Measurements from ENCODE around the gene ARHGAP9. TPM values are rescaled to one million over a fixed set of nuclear protein-coding genes. Genes with fewer than 3 reads are reported as not detected.
A peak's percentile ranks its signal among the peaks of the same experiment; 100 is the strongest.

Gene ARHGAP9
- total RNA-seq, 1 experiment from 2014 or later = 0.52 TPM

- CTCF ChIA-PET = interaction anchor here (0.5 kb wide), 1 partner anchor 251 kb away, joined by 7 read pairs; no protein-coding TSS in a partner anchor
- no peaks in the 10 kb centered on the region for H3K27me3 ChIP-seq (replicated peaks; ENCODE audit: insufficient read depth, low read depth, low read length, poor library complexity)
- H3K9me3 ChIP-seq (ENCODE audit: low read depth, low read length, poor library complexity, severe bottlenecking) = no peaks in the 10 kb centered on the region
- H3K4me3 ChIP-seq (ENCODE audit: low read depth, low read length, poor library complexity, severe bottlenecking) = no peak overlapping the region
- H3K36me3 ChIP-seq (ENCODE audit: insufficient read depth, low read length, poor library complexity, severe bottlenecking) = no peaks in the 10 kb centered on the region
- no peak overlapping the region for H3K27ac ChIP-seq (ENCODE audit: low read depth, low read length, poor library complexity, severe bottlenecking)
- BruUV-seq (replicated peaks) = no TSS peak
- H3K4me1 ChIP-seq (ENCODE audit: insufficient read depth, low read length, poor library complexity, severe bottlenecking) = peaks cover 13% of the 10 kb centered on the region
- intact Hi-C loops (cut with micrococcal nuclease; ENCODE audit: unreplicated experiment) = loop anchor here (5.0 kb wide), 1 partner anchor 278 kb away; no protein-coding TSS in a partner anchor
- POLR2A ChIA-PET (ENCODE audit: low non-redundant PET) = no interaction called here
- no peak for DNase-seq (ENCODE audit: low spot score)
- no peak for TF ChIP-seq CTCF (conservative IDR thresholded peaks at IDR 0.05; ENCODE audit: low read depth, low read length)
- TF ChIP-seq EZH2 (IDR thresholded peaks at IDR 0.05; ENCODE audit: borderline replicate concordance, low read depth, low read length, poor library complexity, severe bottlenecking) = no peak
Measured at GRCh38 chr12:57464569-57464968, 15.1 kb downstream of the ARHGAP9 start.

- no peak overlapping the region for H3K4me3 ChIP-seq (ENCODE audit: low read depth, low read length, poor library complexity, severe bottlenecking)
- H3K27me3 ChIP-seq (replicated peaks; ENCODE audit: insufficient read depth, low read depth, low read length, poor library complexity) = no peaks in the 10 kb centered on the region
- DNase-seq (ENCODE audit: low spot score) = no peak
- no TSS peak for BruUV-seq (replicated peaks)
- POLR2A ChIA-PET (ENCODE audit: low non-redundant PET) = no interaction called here
- no peak for TF ChIP-seq EZH2 (IDR thresholded peaks at IDR 0.05; ENCODE audit: borderline replicate concordance, low read depth, low read length, poor library complexity, severe bottlenecking)
- TF ChIP-seq CTCF (conservative IDR thresholded peaks at IDR 0.05; ENCODE audit: low read depth, low read length) = no peak
- CTCF ChIA-PET = no interaction called here
- intact Hi-C loops (cut with micrococcal nuclease; ENCODE audit: unreplicated experiment) = loop anchor here (5.0 kb wide), 1 partner anchor 279 kb away; no protein-coding TSS in a partner anchor
- H3K9me3 ChIP-seq (ENCODE audit: low read depth, low read length, poor library complexity, severe bottlenecking) = no peaks in the 10 kb centered on the region
- H3K4me1 ChIP-seq (ENCODE audit: insufficient read depth, low read length, poor library complexity, severe bottlenecking) = peaks cover 23% of the 10 kb centered on the region
- H3K27ac ChIP-seq (ENCODE audit: low read depth, low read length, poor library complexity, severe bottlenecking) = peak overlapping the region; percentile 85
- H3K36me3 ChIP-seq (ENCODE audit: insufficient read depth, low read length, poor library complexity, severe bottlenecking) = no peaks in the 10 kb centered on the region
Measured at GRCh38 chr12:57462912-57463253, 16.8 kb downstream of the ARHGAP9 start.

- ChIA-PET POLR2A (ENCODE audit: low non-redundant PET) (no interaction called here), CTCF (interaction anchor here (1.2 kb wide), 1 partner anchor 21 kb away, joined by 3 read pairs; no protein-coding TSS in a partner anchor)
- intact Hi-C loops (cut with micrococcal nuclease; ENCODE audit: unreplicated experiment) = loop anchor here (5.0 kb wide), 1 partner anchor 280 kb away; no protein-coding TSS in a partner anchor
- Histone ChIP-seq H3K4me1 (ENCODE audit: insufficient read depth, low read length, poor library complexity, severe bottlenecking) (peaks cover 28% of the 10 kb centered on the region), H3K4me3 (ENCODE audit: low read depth, low read length, poor library complexity, severe bottlenecking) (peak overlapping the region; percentile 60), H3K27ac (ENCODE audit: low read depth, low read length, poor library complexity, severe bottlenecking) (peak overlapping the region; percentile 85), H3K9me3 (ENCODE audit: low read depth, low read length, poor library complexity, severe bottlenecking) (no peaks in the 10 kb centered on the region), H3K27me3 (replicated peaks; ENCODE audit: insufficient read depth, low read depth, low read length, poor library complexity) (no peaks in the 10 kb centered on the region), H3K36me3 (ENCODE audit: insufficient read depth, low read length, poor library complexity, severe bottlenecking) (no peaks in the 10 kb centered on the region)
- DNase-seq (ENCODE audit: low spot score) = peak; percentile 95
- no peak for TF ChIP-seq EZH2 (IDR thresholded peaks at IDR 0.05; ENCODE audit: borderline replicate concordance, low read depth, low read length, poor library complexity, severe bottlenecking)
- peak; percentile 99 for TF ChIP-seq CTCF (conservative IDR thresholded peaks at IDR 0.05; ENCODE audit: low read depth, low read length)
- BruUV-seq (replicated peaks) = no TSS peak
Measured at GRCh38 chr12:57462251-57462911, 17.3 kb downstream of the ARHGAP9 start.

Measured in A673 (cell line).